Measurements from ENCODE around the gene RBM5.

The RBM5 gene

GRCh38 chr3:50160561-50160983 is 71.9 kb downstream of the RBM5 start:
- no peak for DNase-seq (ENCODE audit: low spot score)

- no peak for DNase-seq (ENCODE audit: low spot score)
Measured at GRCh38 chr3:50161320-50161719, 72.6 kb downstream of the RBM5 start.

DNA sequence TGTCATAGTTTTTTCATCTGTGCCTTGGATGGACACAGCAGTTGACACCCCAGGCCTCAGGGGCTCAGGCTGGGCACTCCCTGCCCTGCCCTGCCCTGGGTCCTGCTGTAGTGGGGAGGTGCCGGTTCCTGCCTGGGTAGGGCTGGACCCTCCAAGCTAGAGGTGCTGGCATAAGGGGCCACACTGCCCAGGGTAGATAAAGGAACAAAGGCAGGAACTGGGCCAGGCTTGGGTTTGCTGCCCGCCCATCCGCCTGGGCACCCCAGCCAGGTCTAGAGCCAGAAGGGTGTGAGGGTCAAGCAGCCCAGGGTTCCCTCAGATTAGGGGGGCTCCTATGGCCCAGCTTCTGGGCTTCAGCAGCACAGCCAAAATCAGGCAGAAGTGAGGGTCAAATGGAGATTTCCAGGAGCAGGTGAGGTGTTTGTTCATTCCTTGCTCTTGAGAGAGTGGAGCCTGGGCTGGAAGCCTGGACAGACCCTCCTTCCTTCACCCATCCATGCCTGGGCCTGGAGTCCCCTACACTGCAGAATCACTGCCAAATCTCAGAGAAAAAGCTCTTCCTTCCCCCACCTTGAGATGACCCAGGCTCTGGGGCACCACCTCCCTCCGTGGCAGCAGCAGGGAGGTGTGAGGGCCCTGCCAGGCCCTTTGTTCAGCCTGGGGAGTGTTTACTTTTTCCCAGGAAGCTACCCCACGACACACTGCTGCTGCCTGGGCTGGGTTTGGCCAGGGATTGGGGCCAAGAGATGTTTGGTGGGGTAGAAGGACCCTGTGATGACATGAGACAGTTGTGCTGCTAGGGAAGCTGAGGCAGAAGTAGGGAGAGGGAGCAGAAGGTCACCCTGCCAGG is 73.5 kb downstream of the RBM5 start:
- DNase-seq (ENCODE audit: low spot score) = no peak

- DNase-seq (ENCODE audit: low spot score) = peak; percentile 96
Measured at GRCh38 chr3:50163572-50164455, 75.1 kb downstream of the RBM5 start.

- no peak for DNase-seq (ENCODE audit: low spot score)
Measured at GRCh38 chr3:50164481-50164880, 75.8 kb downstream of the RBM5 start.

DNA sequence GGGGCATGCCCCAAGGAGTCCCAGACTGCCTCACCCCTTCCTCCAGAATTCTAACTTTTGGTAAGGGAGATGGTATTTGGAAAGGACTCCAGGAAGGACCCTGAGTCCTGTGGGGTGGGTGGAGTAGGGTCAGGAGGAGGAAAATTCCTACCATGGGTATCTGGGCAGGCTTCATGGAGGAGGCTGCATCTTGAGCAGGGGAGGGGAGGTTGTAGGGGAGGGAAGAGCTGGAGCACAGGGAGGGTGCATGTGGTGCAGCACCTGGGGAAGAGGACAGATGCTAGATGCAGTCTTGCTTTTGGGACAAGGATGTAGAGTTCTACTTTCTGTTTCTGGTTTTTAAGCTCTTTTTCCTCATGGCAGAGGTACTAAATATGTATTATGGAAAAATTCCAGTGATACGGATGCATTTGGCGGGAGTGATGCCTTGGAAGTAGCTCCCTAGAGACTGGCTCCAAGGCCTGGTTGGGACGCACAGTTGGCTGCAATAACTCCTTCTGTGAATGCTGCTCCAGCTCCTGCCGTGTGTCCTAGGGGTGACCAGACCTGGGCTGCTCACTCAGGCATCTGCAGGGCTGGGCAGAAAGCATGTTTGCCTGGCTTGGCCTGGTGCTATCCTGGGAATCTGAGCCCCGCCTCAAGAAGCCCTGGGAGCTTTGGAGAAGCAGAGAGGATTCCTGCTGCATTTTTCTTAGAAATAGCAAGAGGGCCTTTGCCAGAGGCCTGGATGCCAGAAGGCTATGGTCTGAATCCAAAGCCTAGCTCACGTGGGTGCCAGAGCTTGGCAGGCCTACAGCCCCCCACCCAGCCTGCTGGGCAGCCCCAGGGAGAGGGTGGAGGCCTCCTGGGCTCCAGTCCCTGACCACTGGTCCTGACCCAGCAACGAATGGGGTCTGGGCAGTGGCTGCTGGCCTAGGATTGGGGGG is 76.5 kb downstream of the RBM5 start:
- DNase-seq (ENCODE audit: low spot score) = peak; percentile 70

- no peak for DNase-seq (ENCODE audit: low spot score)
Measured at GRCh38 chr3:50165910-50166538, 77.3 kb downstream of the RBM5 start.

DNA sequence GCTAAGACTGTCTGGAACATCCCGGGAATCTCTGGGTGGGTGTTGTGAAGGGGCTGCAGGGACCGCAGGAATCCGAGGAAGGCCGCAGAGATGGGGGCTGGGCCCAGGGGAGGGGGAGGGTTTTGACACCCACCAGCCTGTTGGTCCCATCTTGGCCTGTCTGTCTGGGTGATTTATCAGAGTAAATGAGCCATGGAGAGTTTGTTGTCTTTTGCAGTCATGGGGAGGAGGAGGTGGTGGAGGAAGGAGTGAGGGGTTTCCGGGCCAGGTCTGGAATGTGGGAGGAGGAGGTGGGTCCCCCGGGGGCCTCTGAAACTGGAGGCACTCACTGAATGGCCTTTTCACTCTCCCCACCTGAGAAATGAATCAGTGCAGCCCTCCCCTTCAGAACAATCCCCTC is 77.9 kb downstream of the RBM5 start:
- DNase-seq (ENCODE audit: low spot score) = no peak

- no peak for DNase-seq (ENCODE audit: low spot score)
Measured at GRCh38 chr3:50167069-50167840, 78.5 kb downstream of the RBM5 start.

- DNase-seq (ENCODE audit: low spot score) = no peak
Measured at GRCh38 chr3:50167841-50168209, 79.1 kb downstream of the RBM5 start.

GRCh38 chr3:50168388-50168787 is 79.7 kb downstream of the RBM5 start:
- DNase-seq (ENCODE audit: low spot score) = no peak
